Measurements from ENCODE around the gene RUVBL2. TPM values are rescaled to one million over a fixed set of nuclear protein-coding genes. Genes with fewer than 3 reads are reported as not detected.
A peak's percentile ranks its signal among the peaks of the same experiment; 100 is the strongest.
"Not testable (repeated sequence)": the region's sequence is repeated elsewhere in the genome, so short reads cannot be mapped to it uniquely, and the experiment has no call there.

Gene RUVBL2
- total RNA-seq, 1 experiment from 2014 or later, result 270 TPM

DNA sequence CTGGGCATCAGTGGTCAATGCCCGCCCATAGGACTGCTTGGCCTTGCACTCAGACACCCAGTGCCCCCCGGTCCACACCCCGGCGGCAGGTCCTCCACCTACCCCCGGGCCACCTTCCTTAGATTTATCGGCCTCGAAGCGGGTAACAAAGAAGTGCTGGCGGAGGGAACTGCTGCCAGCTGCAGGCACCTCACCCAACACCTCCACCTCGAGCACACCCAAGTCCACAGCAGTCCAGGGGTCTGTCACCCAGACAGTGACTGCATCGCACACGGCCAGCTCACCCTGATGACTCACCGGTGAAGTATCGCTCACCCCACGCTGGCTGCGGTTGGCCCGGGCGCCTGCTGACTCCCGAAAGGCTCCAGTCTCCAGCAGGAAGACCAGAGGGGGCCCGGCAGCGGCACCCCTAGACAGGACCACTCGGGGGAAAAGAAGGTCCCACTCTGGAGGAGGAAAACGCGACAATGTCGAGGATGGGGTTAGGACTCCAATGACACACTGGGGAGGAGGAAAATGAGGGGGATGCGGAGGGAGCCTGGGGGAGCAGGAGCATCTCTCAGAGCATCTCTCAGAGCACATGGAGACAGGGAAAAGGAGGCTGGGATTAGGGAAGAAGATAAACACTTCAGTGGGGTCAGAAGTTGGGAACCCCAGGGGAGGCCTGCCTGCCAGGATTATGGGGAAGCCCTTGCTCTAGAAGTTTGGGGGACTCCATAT lies 45.0 kb downstream of the RUVBL2 start:
- H4K20me1 ChIP-seq (ENCODE audit: insufficient read depth); H3K79me2 ChIP-seq (ENCODE audit: insufficient read depth, low read length); H3K27me3 ChIP-seq (ENCODE audit: insufficient read depth, low read length); RAD21 ChIA-PET (ENCODE audit: low non-redundant PET in 1 of 2, low total read pairs in 2 of 2, uncharacterized antibody in 2 of 2, unreplicated experiment in 2 of 2); H3K9me3 ChIP-seq (ENCODE audit: control insufficient read depth in 1 of 2, insufficient read depth in 1 of 2, low read depth in 1 of 2, low read length in 2 of 2); POLR2A ChIA-PET; BruUV-seq (replicated peaks); CTCF ChIA-PET; intact Hi-C loops (cut with micrococcal nuclease); DNase-seq (ENCODE audit: low read depth, low spot score); H3K9me2 ChIP-seq (ENCODE audit: insufficient read depth); H3K36me3 ChIP-seq (ENCODE audit: control insufficient read depth in 1 of 2, insufficient read depth in 2 of 2, low read length in 2 of 2): not testable (repeated sequence)
- peak overlapping the region; percentile 65 for H3K4me2 ChIP-seq (ENCODE audit: low read length)
- H3K9ac ChIP-seq (ENCODE audit: low read length), result peak overlapping the region; percentile 32; the same call in 1 of the 2 replicates
- peak overlapping the region in 1 of 2 experiments; percentile 32; a peak in 2 of 4 replicates for H3K4me3 ChIP-seq (replicated peaks in 1 of 2; ENCODE audit: low read depth in 1 of 2, low read length in 2 of 2)
- TF ChIP-seq CBX3 (IDR thresholded peaks at IDR 0.05; ENCODE audit: low read depth), result 0 out of 2 replicates have a peak, but pooled peaks have one; percentile 22
- TF ChIP-seq FOSL1 (IDR thresholded peaks at IDR 0.05; ENCODE audit: low read depth), result peak; percentile 82
- 0 out of 2 replicates have a peak, but pooled peaks have one; percentile 27 for TF ChIP-seq SP1 (IDR thresholded peaks at IDR 0.05; ENCODE audit: low read depth)
- TF ChIP-seq JUND (IDR thresholded peaks at IDR 0.05), result peak; percentile 78
- TF ChIP-seq, protein P1, sequence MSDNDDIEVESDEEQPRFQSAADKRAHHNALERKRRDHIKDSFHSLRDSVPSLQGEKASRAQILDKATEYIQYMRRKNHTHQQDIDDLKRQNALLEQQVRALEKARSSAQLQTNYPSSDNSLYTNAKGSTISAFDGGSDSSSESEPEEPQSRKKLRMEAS (IDR thresholded peaks at IDR 0.05), result peak; percentile 73; the same call in 1 of the 2 replicates
- ATAC-seq, result peak; percentile 87
- peaks cover 25 to 45% of the 10 kb centered on the region in 2 experiments for H3K4me1 ChIP-seq (ENCODE audit: control insufficient read depth in 1 of 2, insufficient read depth in 2 of 2, low read length in 2 of 2)
- H3K27ac ChIP-seq (ENCODE audit: low read depth, low read length), result peak overlapping the region; percentile 60
- H2AFZ ChIP-seq (ENCODE audit: low read depth, low read length, poor library complexity, severe bottlenecking), result peak overlapping the region; percentile 16

DNA sequence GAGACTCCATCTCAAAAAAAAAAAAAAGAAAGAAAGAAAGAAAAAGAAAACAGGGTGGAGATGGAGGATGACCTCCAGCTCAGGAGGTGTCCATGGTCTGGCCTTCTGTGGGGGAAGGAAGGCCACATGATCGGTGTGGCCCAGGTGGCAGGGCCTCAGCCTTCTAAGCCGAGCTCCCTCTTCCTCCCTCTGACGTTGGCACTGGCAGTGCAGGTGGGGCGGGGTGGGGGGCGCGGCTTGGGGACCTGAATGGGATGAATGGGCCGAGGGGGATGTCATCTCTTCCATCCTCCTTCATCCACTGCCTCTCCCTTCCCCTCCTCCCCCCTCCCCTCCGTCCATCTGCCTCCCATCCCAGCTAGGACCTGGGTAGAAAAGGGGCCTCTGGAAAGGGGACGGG lies 46.0 kb downstream of the RUVBL2 start:
- H3K36me3 ChIP-seq (ENCODE audit: control insufficient read depth in 1 of 2, insufficient read depth in 2 of 2, low read length in 2 of 2); H3K4me3 ChIP-seq (replicated peaks in 1 of 2; ENCODE audit: low read depth in 1 of 2, low read length in 2 of 2); POLR2A ChIA-PET; H2AFZ ChIP-seq (ENCODE audit: low read depth, low read length, poor library complexity, severe bottlenecking); intact Hi-C loops (cut with micrococcal nuclease); DNase-seq (ENCODE audit: low read depth, low spot score); ATAC-seq; RAD21 ChIA-PET (ENCODE audit: low non-redundant PET in 1 of 2, low total read pairs in 2 of 2, uncharacterized antibody in 2 of 2, unreplicated experiment in 2 of 2); H3K27ac ChIP-seq (ENCODE audit: low read depth, low read length); H4K20me1 ChIP-seq (ENCODE audit: insufficient read depth); CTCF ChIA-PET; H3K4me2 ChIP-seq (ENCODE audit: low read length); H3K79me2 ChIP-seq (ENCODE audit: insufficient read depth, low read length); H3K9me2 ChIP-seq (ENCODE audit: insufficient read depth); BruUV-seq (replicated peaks); H3K9me3 ChIP-seq (ENCODE audit: control insufficient read depth in 1 of 2, insufficient read depth in 1 of 2, low read depth in 1 of 2, low read length in 2 of 2); H3K27me3 ChIP-seq (ENCODE audit: insufficient read depth, low read length); H3K9ac ChIP-seq (ENCODE audit: low read length): not testable (repeated sequence)
- H3K4me1 ChIP-seq (ENCODE audit: control insufficient read depth in 1 of 2, insufficient read depth in 2 of 2, low read length in 2 of 2), result peaks cover 25 to 45% of the 10 kb centered on the region in 2 experiments
